Activated T-helper 2 cell treated with anti-CD3 and anti-CD28 coated beads, Interferon-gamma antibody, Interleukin-2, Interleukin-4, amounts not matched to agents 10 μg/mL and 5 μg/mL and 100 μg/mL, durations not matched to agents 14 hours and 24 hours and 36 hours (primary cell): Measurements from ENCODE around the gene TGM2. TPM values are rescaled to one million over a fixed set of nuclear protein-coding genes. Genes with fewer than 3 reads are reported as not detected.

ENCODE experiments used
- DNase-seq: peaks from one replicate; pipeline ENCODE4 v3.0.0; 2021; ENCODE audit warnings: low spot score
- H3K27ac Mint-ChIP-seq: one replicate; pipeline ENCODE4 v1.8.0; 2021; ENCODE audit warnings: mixed read lengths
- H3K27me3 Mint-ChIP-seq: one replicate; pipeline ENCODE4 v1.8.0; 2021; ENCODE audit warnings: low read depth, mixed read lengths
- H3K36me3 Mint-ChIP-seq: one replicate; pipeline ENCODE4 v1.8.0; 2021; ENCODE audit warnings: low read depth, mixed read lengths
- H3K4me1 Mint-ChIP-seq: one replicate; pipeline ENCODE4 v1.8.0; 2021; ENCODE audit warnings: low read depth, mixed read lengths
- H3K4me3 Mint-ChIP-seq: one replicate; pipeline ENCODE4 v1.8.0; 2021; ENCODE audit warnings: low read depth, mild to moderate bottlenecking, moderate library complexity, mixed read lengths
- H3K9me3 Mint-ChIP-seq: one replicate; pipeline ENCODE4 v1.8.0; 2021; ENCODE audit warnings: mixed read lengths
- intact Hi-C: fragments of 100-400 bp; cut with micrococcal nuclease; formaldehyde crosslinking; loops from one replicate; pipeline ENCODE4 v1.15.1; 2023
- total RNA-seq: library from RNA; stranded (reverse); gene quantifications from 2 replicates; pipeline ENCODE4 v1.2.3, GENCODE V29; 2022

TGM2 gene
- total RNA-seq, 1 donor from 2014 or later, result not detected

GRCh38 chr20:38180781-38181180 lies 15.7 kb upstream of the TGM2 start:
- H3K9me3 Mint-ChIP-seq, result no peaks in the 10 kb centered on the region
- no peak overlapping the region for H3K4me3 Mint-ChIP-seq
- H3K36me3 Mint-ChIP-seq, result no peaks in the 10 kb centered on the region
- intact Hi-C loops, result no loop called here
- no peak for DNase-seq
- H3K27ac Mint-ChIP-seq, result no peak overlapping the region
- H3K4me1 Mint-ChIP-seq, result no peaks in the 10 kb centered on the region
- H3K27me3 Mint-ChIP-seq, result peaks cover 8% of the 10 kb centered on the region

- no peak for DNase-seq
- peaks cover 5% of the 10 kb centered on the region for H3K27me3 Mint-ChIP-seq
- no peaks in the 10 kb centered on the region for H3K4me1 Mint-ChIP-seq
- no peaks in the 10 kb centered on the region for H3K36me3 Mint-ChIP-seq
- H3K27ac Mint-ChIP-seq, result no peak overlapping the region
- intact Hi-C loops, result no loop called here
- no peaks in the 10 kb centered on the region for H3K9me3 Mint-ChIP-seq
- H3K4me3 Mint-ChIP-seq, result no peak overlapping the region
Observed at GRCh38 chr20:38179846-38180245, 14.8 kb upstream of the TGM2 start.

GRCh38 chr20:38178581-38178980 lies 13.5 kb upstream of the TGM2 start:
- DNase-seq, result no peak
- H3K4me1 Mint-ChIP-seq, result no peaks in the 10 kb centered on the region
- H3K4me3 Mint-ChIP-seq, result no peak overlapping the region
- H3K36me3 Mint-ChIP-seq, result no peaks in the 10 kb centered on the region
- H3K27ac Mint-ChIP-seq, result no peak overlapping the region
- intact Hi-C loops, result no loop called here
- H3K9me3 Mint-ChIP-seq, result no peaks in the 10 kb centered on the region
- peaks cover 3% of the 10 kb centered on the region for H3K27me3 Mint-ChIP-seq

- no peak for DNase-seq
- peaks cover 3% of the 10 kb centered on the region for H3K27me3 Mint-ChIP-seq
- no peaks in the 10 kb centered on the region for H3K36me3 Mint-ChIP-seq
- H3K27ac Mint-ChIP-seq, result no peak overlapping the region
- intact Hi-C loops, result no loop called here
- H3K9me3 Mint-ChIP-seq, result no peaks in the 10 kb centered on the region
- H3K4me3 Mint-ChIP-seq, result no peak overlapping the region
- H3K4me1 Mint-ChIP-seq, result no peaks in the 10 kb centered on the region
Observed at GRCh38 chr20:38178065-38178491, 13.0 kb upstream of the TGM2 start.

- intact Hi-C loops, result no loop called here
- H3K27ac Mint-ChIP-seq, result no peak overlapping the region
- H3K36me3 Mint-ChIP-seq, result no peaks in the 10 kb centered on the region
- H3K27me3 Mint-ChIP-seq, result peaks cover 5% of the 10 kb centered on the region
- no peaks in the 10 kb centered on the region for H3K9me3 Mint-ChIP-seq
- H3K4me3 Mint-ChIP-seq, result no peak overlapping the region
- H3K4me1 Mint-ChIP-seq, result no peaks in the 10 kb centered on the region
- DNase-seq, result no peak
Observed at GRCh38 chr20:38177201-38177600, 12.1 kb upstream of the TGM2 start.

- H3K4me3 Mint-ChIP-seq, result no peak overlapping the region
- H3K9me3 Mint-ChIP-seq, result no peaks in the 10 kb centered on the region
- no peak overlapping the region for H3K27ac Mint-ChIP-seq
- intact Hi-C loops, result no loop called here
- no peaks in the 10 kb centered on the region for H3K36me3 Mint-ChIP-seq
- no peaks in the 10 kb centered on the region for H3K4me1 Mint-ChIP-seq
- DNase-seq, result no peak
- peaks cover 8% of the 10 kb centered on the region for H3K27me3 Mint-ChIP-seq
Observed at GRCh38 chr20:38175304-38176180, 10.5 kb upstream of the TGM2 start.

GRCh38 chr20:38173237-38174156 lies 8.4 kb upstream of the TGM2 start:
- Mint-ChIP-seq H3K4me1 (peaks cover 3% of the 10 kb centered on the region), H3K27ac (no peak overlapping the region), H3K9me3 (no peaks in the 10 kb centered on the region), H3K4me3 (no peak overlapping the region), H3K27me3 (peaks cover 8% of the 10 kb centered on the region), H3K36me3 (no peaks in the 10 kb centered on the region)
- intact Hi-C loops, result no loop called here
- no peak for DNase-seq

- intact Hi-C loops, result no loop called here
- no peak for DNase-seq
- H3K36me3 Mint-ChIP-seq, result no peaks in the 10 kb centered on the region
Observed at GRCh38 chr20:38172408-38172807, 7.3 kb upstream of the TGM2 start.

GRCh38 chr20:38171675-38172043 lies 6.6 kb upstream of the TGM2 start:
- no peak overlapping the region for H3K27ac Mint-ChIP-seq
- intact Hi-C loops, result no loop called here
- no peaks in the 10 kb centered on the region for H3K9me3 Mint-ChIP-seq
- no peak overlapping the region for H3K4me3 Mint-ChIP-seq
- no peak for DNase-seq
- H3K36me3 Mint-ChIP-seq, result no peaks in the 10 kb centered on the region
- peaks cover 8% of the 10 kb centered on the region for H3K27me3 Mint-ChIP-seq
- H3K4me1 Mint-ChIP-seq, result peaks cover 6% of the 10 kb centered on the region

More at GRCh38 chr20:38172408-38172807, 7.3 kb upstream of the TGM2 start:
- no peak overlapping the region for H3K4me3 Mint-ChIP-seq
- H3K9me3 Mint-ChIP-seq, result no peaks in the 10 kb centered on the region
- H3K27ac Mint-ChIP-seq, result no peak overlapping the region
- H3K27me3 Mint-ChIP-seq, result peaks cover 8% of the 10 kb centered on the region
- H3K4me1 Mint-ChIP-seq, result peaks cover 6% of the 10 kb centered on the region

GRCh38 chr20:38170826-38171674 lies 6.0 kb upstream of the TGM2 start:
- Mint-ChIP-seq H3K4me1 (peaks cover 6% of the 10 kb centered on the region), H3K36me3 (no peaks in the 10 kb centered on the region), H3K4me3 (no peak overlapping the region), H3K27me3 (peaks cover 11% of the 10 kb centered on the region), H3K27ac (no peak overlapping the region), H3K9me3 (no peaks in the 10 kb centered on the region)
- intact Hi-C loops, result no loop called here
- no peak for DNase-seq

GRCh38 chr20:38170219-38170825 lies 5.3 kb upstream of the TGM2 start:
- intact Hi-C loops, result no loop called here
- Mint-ChIP-seq H3K4me3 (no peak overlapping the region), H3K9me3 (no peaks in the 10 kb centered on the region), H3K4me1 (peaks cover 11% of the 10 kb centered on the region), H3K27ac (no peak overlapping the region), H3K27me3 (peaks cover 16% of the 10 kb centered on the region), H3K36me3 (no peaks in the 10 kb centered on the region)
- DNase-seq, result no peak

- intact Hi-C loops, result no loop called here
- Mint-ChIP-seq H3K36me3 (no peaks in the 10 kb centered on the region), H3K27ac (no peak overlapping the region), H3K4me1 (peaks cover 11% of the 10 kb centered on the region), H3K4me3 (no peak overlapping the region), H3K9me3 (no peaks in the 10 kb centered on the region), H3K27me3 (peaks cover 17% of the 10 kb centered on the region)
- no peak for DNase-seq
Observed at GRCh38 chr20:38169636-38170193, 4.6 kb upstream of the TGM2 start.
